ENCODE data around the gene HRH4.

Gene HRH4

GRCh38 chr18:24500766-24501165, 40.3 kb downstream of the HRH4 start:
- DNase-seq (ENCODE audit: low read depth, low spot score), result no peak
- H3K27ac ChIP-seq, result no peak overlapping the region

- no peak overlapping the region for H3K27ac ChIP-seq
- no peak for DNase-seq (ENCODE audit: low read depth, low spot score)
Measured at GRCh38 chr18:24502667-24503523, 42.5 kb downstream of the HRH4 start.

GRCh38 chr18:24504401-24504800, 44.0 kb downstream of the HRH4 start:
- DNase-seq (ENCODE audit: low read depth, low spot score), result no peak
- no peak overlapping the region for H3K27ac ChIP-seq

- H3K27ac ChIP-seq, result no peak overlapping the region
- DNase-seq (ENCODE audit: low read depth, low spot score), result no peak
Measured at GRCh38 chr18:24506175-24506574, 45.7 kb downstream of the HRH4 start.

GRCh38 chr18:24509435-24509834, 49.0 kb downstream of the HRH4 start:
- no peak overlapping the region for H3K27ac ChIP-seq
- no peak for DNase-seq (ENCODE audit: low read depth, low spot score)

- no peak overlapping the region for H3K27ac ChIP-seq
- DNase-seq (ENCODE audit: low read depth, low spot score), result no peak
Measured at GRCh38 chr18:24514439-24514838, 54.0 kb downstream of the HRH4 start.

GRCh38 chr18:24515721-24516120, 55.3 kb downstream of the HRH4 start:
- no peak for DNase-seq (ENCODE audit: low read depth, low spot score)
- no peak overlapping the region for H3K27ac ChIP-seq

GRCh38 chr18:24516261-24516660, 55.8 kb downstream of the HRH4 start:
- DNase-seq (ENCODE audit: low read depth, low spot score), result no peak
- H3K27ac ChIP-seq, result no peak overlapping the region

- DNase-seq (ENCODE audit: low read depth, low spot score), result no peak
- no peak overlapping the region for H3K27ac ChIP-seq
Measured at GRCh38 chr18:24517554-24517953, 57.1 kb downstream of the HRH4 start.

- no peak overlapping the region for H3K27ac ChIP-seq
- DNase-seq (ENCODE audit: low read depth, low spot score), result no peak
Measured at GRCh38 chr18:24518596-24518995, 58.2 kb downstream of the HRH4 start.
